Measurements from ENCODE around the gene CHD9. TPM values are rescaled to one million over a fixed set of nuclear protein-coding genes. Genes with fewer than 3 reads are reported as not detected.
A peak's percentile ranks its signal among the peaks of the same experiment; 100 is the strongest.

The CHD9 gene
- total RNA-seq, 3 donors from 2014 or later: 65.4 to 95.9 (median 86.6) TPM

- no peak overlapping the region for H3K4me3 ChIP-seq
- no peak for ATAC-seq
- DNase-seq: no peak
- H3K4me1 ChIP-seq (ENCODE audit: low read depth): no peaks in the 10 kb centered on the region
- TF ChIP-seq CTCF (IDR thresholded peaks at IDR 0.05): no peak
- no peaks in the 10 kb centered on the region for H3K9me3 ChIP-seq
- H3K36me3 ChIP-seq (ENCODE audit: low read depth): no peaks in the 10 kb centered on the region
- intact Hi-C loops (cut with DNase I, micrococcal nuclease): loop anchor here in 1 of 2 donors (10.0 kb wide), 1 partner anchor 829 kb away; no protein-coding TSS in a partner anchor
These were observed 30.7 kb upstream of the CHD9 start for GRCh38 chr16:53024045-53024444.

GRCh38 chr16:53029971-53030370 is 24.8 kb upstream of the CHD9 start:
- Histone ChIP-seq H3K36me3 (ENCODE audit: low read depth) (no peaks in the 10 kb centered on the region), H3K4me1 (ENCODE audit: low read depth) (no peaks in the 10 kb centered on the region), H3K9me3 (no peaks in the 10 kb centered on the region), H3K4me3 (no peak overlapping the region)
- ATAC-seq (peak; percentile 18), DNase-seq (no peak)
- intact Hi-C loops (cut with DNase I, micrococcal nuclease): loop anchor here in 1 of 2 donors (10.0 kb wide), 1 partner anchor 835 kb away; no protein-coding TSS in a partner anchor
- TF ChIP-seq CTCF (IDR thresholded peaks at IDR 0.05): no peak

GRCh38 chr16:53031323-53031942 is 23.4 kb upstream of the CHD9 start:
- DNase-seq (no peak), ATAC-seq (peak; percentile 75)
- H3K9me3 ChIP-seq: no peaks in the 10 kb centered on the region
- no peaks in the 10 kb centered on the region for H3K4me1 ChIP-seq (ENCODE audit: low read depth)
- H3K4me3 ChIP-seq: no peak overlapping the region
- no peak for TF ChIP-seq CTCF (IDR thresholded peaks at IDR 0.05)
- intact Hi-C loops (cut with DNase I, micrococcal nuclease): no loop called here
- no peaks in the 10 kb centered on the region for H3K36me3 ChIP-seq (ENCODE audit: low read depth)

GRCh38 chr16:53034306-53034705 is 20.5 kb upstream of the CHD9 start:
- no peaks in the 10 kb centered on the region for H3K4me1 ChIP-seq (ENCODE audit: low read depth)
- no peak overlapping the region for H3K4me3 ChIP-seq
- intact Hi-C loops (cut with DNase I, micrococcal nuclease): no loop called here
- H3K9me3 ChIP-seq: no peaks in the 10 kb centered on the region
- ATAC-seq: no peak
- DNase-seq: no peak
- H3K36me3 ChIP-seq (ENCODE audit: low read depth): no peaks in the 10 kb centered on the region
- TF ChIP-seq CTCF (IDR thresholded peaks at IDR 0.05): no peak

- Histone ChIP-seq H3K36me3 (ENCODE audit: low read depth) (no peaks in the 10 kb centered on the region), H3K4me3 (no peak overlapping the region), H3K4me1 (ENCODE audit: low read depth) (no peaks in the 10 kb centered on the region), H3K9me3 (no peaks in the 10 kb centered on the region)
- ATAC-seq (no peak), DNase-seq (no peak)
- intact Hi-C loops (cut with DNase I, micrococcal nuclease): no loop called here
- TF ChIP-seq CTCF (IDR thresholded peaks at IDR 0.05): no peak
These were observed 19.4 kb upstream of the CHD9 start for GRCh38 chr16:53035176-53035942.

Measured in mucosa of descending colon (tissue), 3 donors.